K562 (cell line): ENCODE measurements around the gene TENT4A. TPM values are rescaled to one million over a fixed set of nuclear protein-coding genes. Genes with fewer than 3 reads are reported as not detected.
A peak's percentile ranks its signal among the peaks of the same experiment; 100 is the strongest.

Experiments
- ATAC-seq: fragments of 200-7000 bp; cut with Tn5 transposase; 3 replicates; pipeline ENCODE4 v1.9.1; 2020; ENCODE audit warnings: moderate library complexity
- BruUV-seq: library from RNA; stranded (reverse); fragments of 400-500 nt; replicated peaks from 2 replicates; lab custom pipeline; 2021; lab: Mats Ljungman, UMichigan
- CTCF ChIA-PET: fragments of 300-600 bp; formaldehyde crosslinking; extraction: SDS; loops from one replicate; lab custom pipeline; 2021; ENCODE audit warnings: low intra/inter-chr PET ratio; lab: Yijun Ruan, JAX
- POLR2A ChIA-PET: fragments of 300-600, 350-650 bp; sonication (Branson Sonifier 250); formaldehyde crosslinking; extraction: SDS; loops from one replicate; lab custom pipeline; 2021; ENCODE audit warnings: antibody characterized with exemption, inconsistent platforms; lab: Yijun Ruan, JAX
- DNase-seq, 4 experiments: peaks; one replicate each; pipeline versions ENCODE4 v3.0.0 to v3.0.0-alpha.2; 2011 to 2018; ENCODE audit warnings: low spot score in 3 of 4, mixed read lengths in 3 of 4; ENCODE audit errors: extremely low read depth in 1 of 4
- FAIRE-seq: peaks from 2 replicates; lab custom pipeline; 2011; peaks lifted over from hg19 to GRCh38; lab: Jason Lieb, UNC
- H2AFZ ChIP-seq: 2 replicates; pipeline ENCODE4 v1.6.0; 2011; ENCODE audit warnings: low read depth, low read length, control low read depth, inconsistent platforms
- H3K27ac ChIP-seq: fragments of 200-600 bp; 3 replicates; pipeline ENCODE4 v1.8.0; 2011; ENCODE audit warnings: low read depth, mild to moderate bottlenecking, control low read depth, inconsistent platforms, low read length, moderate library complexity, mixed read lengths; ENCODE audit errors: extremely low read depth
- H3K27me3 ChIP-seq, 2 experiments: fragments of 300-600 bp in 1 of 2; 2 replicates in 1 of 2; 3 replicates in 1 of 2; pipeline versions ENCODE4 v1.6.0 to v1.8.0; 2011; ENCODE audit warnings: inconsistent platforms in 2 of 2, low read length in 2 of 2, mild to moderate bottlenecking in 1 of 2, mixed read lengths in 1 of 2, moderate library complexity in 1 of 2; ENCODE audit not compliant: control insufficient read depth in 2 of 2, insufficient read depth in 2 of 2
- H3K36me3 ChIP-seq: fragments of 300-600 bp; 3 replicates; pipeline ENCODE4 v1.8.0; 2011; ENCODE audit warnings: mild to moderate bottlenecking, low read length, inconsistent platforms; ENCODE audit not compliant: control insufficient read depth, insufficient read depth
- H3K4me1 ChIP-seq, 2 experiments: fragments of 200-600 bp in 1 of 2; replicated peaks in 1 of 2; 2 replicates in 1 of 2; 3 replicates in 1 of 2; pipeline versions ENCODE4 v1.5.1 to v1.8.0; 2011; ENCODE audit warnings: inconsistent platforms in 2 of 2, low read length in 2 of 2, mild to moderate bottlenecking in 1 of 2, mixed read lengths in 1 of 2, moderate library complexity in 1 of 2; ENCODE audit not compliant: control insufficient read depth in 2 of 2, insufficient read depth in 2 of 2
- H3K4me2 ChIP-seq: 2 replicates; pipeline ENCODE4 v1.6.1; 2011; ENCODE audit warnings: low read length, control low read depth, inconsistent platforms, mixed read lengths; ENCODE audit not compliant: insufficient read depth
- H3K4me3 ChIP-seq: fragments of 200-600 bp; sonication (generic), shearing (Covaris generic); 2 replicates; pipeline ENCODE4 v1.5.1; 2016; ENCODE audit warnings: control low read depth, inconsistent platforms
- H3K79me2 ChIP-seq: fragments of 200-600 bp; 3 replicates; pipeline ENCODE4 v1.8.0; 2011; ENCODE audit warnings: low read length, inconsistent platforms; ENCODE audit not compliant: control insufficient read depth, insufficient read depth
- H3K9ac ChIP-seq, 2 experiments: 2 replicates each; pipeline versions ENCODE4 v1.6.0 to v1.6.1; 2011; ENCODE audit warnings: low read depth in 2 of 2, low read length in 2 of 2, control low read depth in 1 of 2, inconsistent platforms in 1 of 2, mild to moderate bottlenecking in 1 of 2, mixed read lengths in 1 of 2; ENCODE audit not compliant: insufficient read depth in 1 of 2
- H3K9me1 ChIP-seq: one replicate; pipeline ENCODE4 v1.6.0; 2011; ENCODE audit warnings: inconsistent platforms, mild to moderate bottlenecking, low read length, moderate library complexity; ENCODE audit not compliant: control insufficient read depth, insufficient read depth
- H3K9me3 ChIP-seq: replicated peaks from 2 replicates; pipeline ENCODE4 v1.5.1; 2011; ENCODE audit warnings: low read depth, low read length, inconsistent platforms; ENCODE audit not compliant: control insufficient read depth, insufficient read depth
- H4K20me1 ChIP-seq: replicated peaks from 2 replicates; pipeline ENCODE4 v1.6.1; 2011; ENCODE audit warnings: low read length, inconsistent platforms, mixed read lengths; ENCODE audit not compliant: control insufficient read depth, insufficient read depth
- CC2D1A ChIP-seq: fragments of 450-650 bp; IDR thresholded peaks from 2 replicates; pipeline ENCODE4 v1.6.1; 2017; ENCODE audit warnings: mild to moderate bottlenecking
- CSDE1 ChIP-seq, 2 experiments: fragments of 450-650 bp; IDR thresholded peaks; 2 replicates each; pipeline ENCODE4 v1.6.1; 2016; ENCODE audit warnings: mild to moderate bottlenecking in 1 of 2
- CTBP1 ChIP-seq: fragments of 450-650 bp; IDR thresholded peaks from 2 replicates; pipeline ENCODE4 v1.6.1; 2016; ENCODE audit warnings: borderline replicate concordance
- CUX1 ChIP-seq: fragments of 200-800 bp; sonication (Bioruptor generic); IDR thresholded peaks from 2 replicates; pipeline ENCODE4 v1.6.1; 2016; ENCODE audit warnings: missing genetic modification characterization, missing compliant biosample characterization
- CXXC5 ChIP-seq: fragments of 250-450 bp; sonication (Bioruptor Pico); IDR thresholded peaks from 2 replicates; pipeline ENCODE4 v1.8.0; 2022; ENCODE audit warnings: inconsistent platforms, mild to moderate bottlenecking, moderate library complexity
- MAFF ChIP-seq: IDR thresholded peaks from 2 replicates; pipeline ENCODE4 v1.6.1; 2012; ENCODE audit warnings: low read length, improper control_type of control experiment
- MCM7 ChIP-seq, 2 experiments: fragments of 450-650 bp; IDR thresholded peaks; 2 replicates each; pipeline ENCODE4 v1.6.1; 2016 to 2018
- RHOXF2B ChIP-seq: fragments of 250-450 bp; sonication (Bioruptor Pico); conservative IDR thresholded peaks from 2 replicates; pipeline ENCODE4 v1.5.1; 2021
- SIN3B ChIP-seq: fragments of 450-650 bp; IDR thresholded peaks from 2 replicates; pipeline ENCODE4 v1.6.1; 2017; ENCODE audit warnings: low read depth, mild to moderate bottlenecking, moderate library complexity
- SUPT5H ChIP-seq: fragments of 450-650 bp; IDR thresholded peaks from 2 replicates; pipeline ENCODE4 v1.6.1; 2016
- ZNF3 ChIP-seq: fragments of 250-450 bp; sonication (Bioruptor Pico); IDR thresholded peaks from 2 replicates; pipeline ENCODE4 v1.5.0; 2021; ENCODE audit warnings: mild to moderate bottlenecking, moderate library complexity
- ZNF644 ChIP-seq: fragments of 200-800 bp; sonication (Bioruptor generic); IDR thresholded peaks from 2 replicates; pipeline ENCODE4 v1.6.1; 2016; ENCODE audit warnings: low read depth, missing genetic modification characterization, missing compliant biosample characterization
- ZSCAN29 ChIP-seq: fragments of 450-650 bp; IDR thresholded peaks from 2 replicates; pipeline ENCODE4 v1.6.1; 2017
- WGBS: fragments of 100-300 bp; shearing (Covaris generic); methylation state at CpG from one replicate; pipeline ENCODE4 v1.1.6; 2016; ENCODE audit warnings: low coverage, mixed read lengths; ENCODE audit not compliant: insufficient coverage; ENCODE audit errors: missing lambda C conversion rate; 5-methylcytosine and 5-hydroxymethylcytosine counted together
- in situ Hi-C: fragments of 300-500 bp; cut with MboI; formaldehyde crosslinking; loops from 4 replicates; pipeline ENCODE4 v1.15.0; 2018; ENCODE audit warnings: inconsistent platforms, mixed read lengths
- intact Hi-C: fragments of 100-400 bp; cut with micrococcal nuclease; formaldehyde crosslinking; loops from 2 replicates; pipeline ENCODE4 v1.14.2; 2022
- polyA plus RNA-seq, 8 experiments: library from polyadenylated mRNA; depleted of rRNA in 4 of 8; stranded (reverse) in 5 of 8; unstranded in 3 of 8; fragments of >200 nt; fragmentation: Nextera tagmentation in 2 of 8; fragmentation: Illumina TruSeq in 1 of 8; extraction: Ambion mirVana in 2 of 8; extraction: Trizol in 1 of 8; gene quantifications; 2 replicates each; pipeline versions ENCODE4 v1.2.1 to v1.2.3, GENCODE V29; 2011 to 2014; ENCODE audit warnings: inconsistent platforms in 1 of 8, missing spikeins in 1 of 8
- total RNA-seq, 7 experiments: library from RNA; depleted of rRNA in 6 of 7; stranded (reverse); fragments of >200 nt in 6 of 7; fragmentation: Illumina TruSeq in 2 of 7; extraction: Trizol in 2 of 7; gene quantifications; 2 replicates each; pipeline versions ENCODE4 v1.2.1 to v1.2.3, GENCODE V29; 2011 to 2021; ENCODE audit warnings: low replicate concordance in 1 of 7
- TF ChIP-seq, protein P1 (sequence below), 2 experiments: fragments of 450-650 bp in 1 of 2; sonication (generic) in 1 of 2; formaldehyde crosslinking in 1 of 2; IDR thresholded peaks in 1 of 2; conservative IDR thresholded peaks in 1 of 2; 2 replicates each; pipeline versions ENCODE4 v1.6.1 to v1.8.1; 2016 to 2023; ENCODE audit warnings: mild to moderate bottlenecking in 2 of 2, moderate library complexity in 2 of 2, inconsistent platforms in 1 of 2, missing genetic modification reagents in 1 of 2

Gene TENT4A
- total and polyA plus RNA-seq, 9 of the 15 experiments (the other 6 are each of a cell fraction or from before 2014, with no cell fraction given): 1.3 to 27.3 (median 13.0) TPM

DNA sequence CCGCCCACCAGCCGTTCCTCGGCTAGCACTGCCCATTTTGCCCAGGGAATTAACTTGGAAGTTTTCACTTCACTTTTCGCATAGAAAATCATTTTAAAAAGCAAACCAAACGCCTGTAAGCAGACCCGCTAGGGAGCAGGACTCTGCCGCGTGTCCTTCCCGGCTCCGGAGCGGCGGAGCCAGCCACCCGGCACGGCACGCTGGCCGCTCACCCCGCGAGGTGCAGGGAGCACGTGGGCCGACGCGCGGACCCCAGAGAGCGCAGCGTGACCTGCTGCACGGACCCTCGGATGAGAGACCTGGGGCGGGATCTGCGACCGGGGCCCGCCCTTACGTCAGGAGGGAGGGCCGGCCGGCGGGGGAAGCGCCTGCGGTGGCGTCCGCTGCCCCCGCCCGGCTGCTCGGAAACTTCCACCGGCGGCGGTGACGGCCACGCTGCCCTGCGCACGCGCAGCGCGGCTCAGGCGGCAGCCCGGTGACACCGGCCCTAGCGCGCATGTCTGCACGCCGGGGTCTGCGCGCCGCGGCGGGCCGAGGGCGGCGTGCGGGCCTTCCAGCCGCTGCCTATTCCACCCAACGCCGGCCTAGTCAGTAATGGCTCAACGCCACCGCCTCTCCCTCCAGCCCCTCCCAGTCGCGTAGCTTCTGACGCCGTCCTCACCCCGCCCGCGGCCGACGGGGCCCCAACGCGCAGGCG lies 507 bp upstream of the TENT4A start (continued):
- TF ChIP-seq, protein P1, sequence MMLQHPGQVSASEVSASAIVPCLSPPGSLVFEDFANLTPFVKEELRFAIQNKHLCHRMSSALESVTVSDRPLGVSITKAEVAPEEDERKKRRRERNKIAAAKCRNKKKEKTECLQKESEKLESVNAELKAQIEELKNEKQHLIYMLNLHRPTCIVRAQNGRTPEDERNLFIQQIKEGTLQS (IDR thresholded peaks at IDR 0.05): no peak
- TF ChIP-seq, protein P1 (CRISPR knock-in tag; conservative IDR thresholded peaks at IDR 0.05): no peak; the same call in 1 of the 2 replicates
- TF ChIP-seq CC2D1A (peak; percentile 98; the same call in 1 of the 2 replicates), ZNF3 (CRISPR knock-in tag) (no peak), MCM7 (IDR thresholded peaks at IDR 0.05) (no peak), ZNF644 (tag) (no peak), RHOXF2B (CRISPR knock-in tag) (no peak)

- ChIA-PET CTCF (no interaction called here), POLR2A (no interaction called here)
- Histone ChIP-seq H2AFZ (no peak overlapping the region; the same call in 1 of the 2 replicates), H3K36me3 (peaks cover 40% of the 10 kb centered on the region), H3K9ac (peak overlapping the region; percentile 35 to 95), H3K9me1 (peaks cover 22% of the 10 kb centered on the region), H3K27me3 (no peaks in the 10 kb centered on the region), H3K4me1 (peaks cover 29 to 40% of the 10 kb centered on the region in 2 experiments; a peak in 4 of 5 replicates), H3K79me2 (peaks cover 54% of the 10 kb centered on the region), H3K4me3 (peak overlapping the region; percentile 83), H3K27ac (peak overlapping the region; percentile 57; the same call in 1 of the 3 replicates), H3K4me2 (peak overlapping the region; percentile 82), H3K9me3 (no peaks in the 10 kb centered on the region), H4K20me1 (peaks cover 47% of the 10 kb centered on the region)
- 1% methylated on average over 62 of the region's 99 CpGs for WGBS
- no TSS peak for BruUV-seq
- FAIRE-seq (peak; percentile 67), DNase-seq (peak; percentile 45 to 72 (median 66)), ATAC-seq (peak; percentile 3; the same call in 1 of the 3 replicates)
- in situ Hi-C loops (loop anchor here (5.0 kb wide), 1 partner anchor 82 kb away; the partner anchor contains the start of genes NSUN2 and SRD5A1), intact Hi-C loops (loop anchor here (10.0 kb wide), 1 partner anchor 340 kb away; the partner anchor contains the start of gene MED10)
- TF ChIP-seq CTBP1 (peak; percentile 54; the same call in 1 of the 2 replicates), SIN3B (peak; percentile 37; the same call in 1 of the 2 replicates), CXXC5 (CRISPR knock-in tag) (peak; percentile 62; the same call in 1 of the 2 replicates), MAFF (no peak), CUX1 (CRISPR knock-in tag) (no peak), ZSCAN29 (no peak), SUPT5H (no peak), CSDE1 (IDR thresholded peaks at IDR 0.05) (no peak)
Observed at GRCh38 chr5:6714226-6715041, 1.2 kb downstream of the TENT4A start.
